ENCODE data around the gene A2ML1.
"Not testable (repeated sequence)": the region's sequence is repeated elsewhere in the genome, so short reads cannot be mapped to it uniquely, and the experiment has no call there.

The A2ML1 gene

DNA sequence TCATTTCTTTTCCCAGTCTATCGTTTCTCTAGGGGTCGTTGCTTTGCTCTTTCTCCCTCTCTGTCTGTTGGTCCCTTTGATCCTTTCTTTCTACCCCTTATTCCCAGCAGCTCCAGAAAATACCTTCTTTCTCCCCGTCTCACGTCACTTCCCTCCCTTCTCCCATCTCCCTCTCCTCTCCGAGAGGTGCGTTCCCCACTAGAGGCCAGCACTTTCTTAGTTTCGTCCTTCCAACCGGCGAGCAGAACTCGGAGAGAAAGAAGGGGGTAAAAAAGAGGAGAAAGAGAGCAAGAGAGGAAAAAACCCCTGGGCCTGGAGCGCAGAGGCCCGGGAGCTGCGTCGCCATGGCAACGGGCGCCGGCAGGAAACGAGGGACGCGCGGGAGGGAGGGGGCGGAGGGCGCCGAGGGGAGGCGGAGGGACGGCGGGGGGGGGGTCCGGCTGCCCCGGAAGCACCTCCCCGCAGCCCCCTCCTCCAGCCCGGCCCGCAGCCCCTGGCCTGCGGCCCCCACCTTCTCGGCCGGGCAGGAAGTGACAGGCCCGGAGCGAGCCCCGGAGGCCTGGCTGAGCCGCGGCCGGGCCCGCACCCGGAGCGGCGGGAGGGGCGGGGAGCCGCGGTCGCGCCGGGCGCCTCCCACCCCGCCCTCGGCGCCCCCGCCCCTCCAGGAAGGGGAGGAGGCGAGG, 91.8 kb downstream of the A2ML1 start, which contains the start of gene PHC1:
PHC1 (plus strand) TSS at position 477 of the 683 bp plus-strand sequence. CDS start 3,169 bp downstream, outside the sequence.
- H3K27me3 ChIP-seq (ENCODE audit: insufficient read depth, low read length, poor library complexity, severe bottlenecking); H3K9me3 ChIP-seq (ENCODE audit: insufficient read depth, low read depth, low read length); H3K9me2 ChIP-seq (replicated peaks; ENCODE audit: low read depth, low read length); H4K20me1 ChIP-seq (ENCODE audit: insufficient read depth, low read length, poor library complexity, severe bottlenecking); H3K36me3 ChIP-seq (ENCODE audit: insufficient read depth, low read length); H3F3A ChIP-seq (ENCODE audit: low read depth): not testable (repeated sequence)
- Histone ChIP-seq H3K4me2 (ENCODE audit: low read depth, low read length, poor library complexity, severe bottlenecking) (peak within 1 kb of the TSS; percentile 94), H3K79me2 (ENCODE audit: insufficient read depth, low read length) (peaks cover 22% of the 10 kb centered on the region), H3K4me1 (ENCODE audit: insufficient read depth, low read length, poor library complexity, severe bottlenecking) (peaks cover 50% of the 10 kb centered on the region), H3K4me3 (ENCODE audit: low read length, poor library complexity, severe bottlenecking) (peak within 1 kb of the TSS; percentile 95), H2AFZ (ENCODE audit: low read length) (peak within 1 kb of the TSS; percentile 89), H3K9ac (ENCODE audit: low read depth, low read length, poor library complexity, severe bottlenecking) (peak within 1 kb of the TSS; percentile 78)
- TF ChIP-seq, protein P1, sequence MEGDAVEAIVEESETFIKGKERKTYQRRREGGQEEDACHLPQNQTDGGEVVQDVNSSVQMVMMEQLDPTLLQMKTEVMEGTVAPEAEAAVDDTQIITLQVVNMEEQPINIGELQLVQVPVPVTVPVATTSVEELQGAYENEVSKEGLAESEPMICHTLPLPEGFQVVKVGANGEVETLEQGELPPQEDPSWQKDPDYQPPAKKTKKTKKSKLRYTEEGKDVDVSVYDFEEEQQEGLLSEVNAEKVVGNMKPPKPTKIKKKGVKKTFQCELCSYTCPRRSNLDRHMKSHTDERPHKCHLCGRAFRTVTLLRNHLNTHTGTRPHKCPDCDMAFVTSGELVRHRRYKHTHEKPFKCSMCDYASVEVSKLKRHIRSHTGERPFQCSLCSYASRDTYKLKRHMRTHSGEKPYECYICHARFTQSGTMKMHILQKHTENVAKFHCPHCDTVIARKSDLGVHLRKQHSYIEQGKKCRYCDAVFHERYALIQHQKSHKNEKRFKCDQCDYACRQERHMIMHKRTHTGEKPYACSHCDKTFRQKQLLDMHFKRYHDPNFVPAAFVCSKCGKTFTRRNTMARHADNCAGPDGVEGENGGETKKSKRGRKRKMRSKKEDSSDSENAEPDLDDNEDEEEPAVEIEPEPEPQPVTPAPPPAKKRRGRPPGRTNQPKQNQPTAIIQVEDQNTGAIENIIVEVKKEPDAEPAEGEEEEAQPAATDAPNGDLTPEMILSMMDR (conservative IDR thresholded peaks at IDR 0.05; ENCODE audit: low read length) = peak; percentile 43

DNA sequence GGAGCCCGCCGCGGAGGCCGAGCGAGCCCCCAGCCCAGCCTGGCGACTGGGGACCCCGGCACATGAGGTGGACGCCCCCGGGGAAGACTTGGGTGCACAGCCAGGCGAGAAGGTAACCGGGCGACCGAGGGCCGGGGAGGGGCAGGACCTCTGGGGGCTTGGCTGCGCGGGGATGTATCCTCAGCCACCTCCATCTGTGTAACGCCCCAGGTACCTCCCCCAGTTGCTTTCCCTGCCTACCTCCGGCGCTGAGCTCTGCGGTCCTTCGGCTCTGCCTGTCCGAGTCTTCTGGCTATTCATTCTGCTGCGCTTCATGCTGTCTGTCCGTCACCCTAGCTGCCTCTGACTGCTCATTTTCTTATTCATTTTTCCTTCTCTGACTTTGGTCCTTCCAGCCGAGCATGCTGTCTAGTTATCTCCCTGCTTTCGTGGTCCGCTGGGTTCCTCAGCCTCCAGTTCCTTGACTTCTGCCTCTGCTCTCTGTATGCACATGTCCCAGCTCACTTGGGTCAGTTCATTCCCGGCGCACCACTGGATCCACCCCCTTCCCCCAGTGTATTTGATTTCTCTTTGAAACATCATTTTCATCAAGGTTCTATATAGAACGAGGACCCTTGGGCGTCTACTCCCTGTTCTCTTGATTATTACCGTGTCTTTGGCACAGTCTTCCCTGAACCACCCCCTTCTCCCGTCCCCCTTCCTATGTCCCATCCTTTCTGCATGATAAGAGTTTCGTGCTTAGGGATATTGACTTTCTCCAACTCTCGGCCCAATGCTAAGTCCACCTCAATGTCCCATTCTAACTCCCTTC, 92.5 kb downstream of the A2ML1 start:
- Histone ChIP-seq H2AFZ (ENCODE audit: low read length) (peak overlapping the region; percentile 89), H3K9ac (ENCODE audit: low read depth, low read length, poor library complexity, severe bottlenecking) (peak overlapping the region; percentile 78), H3K9me2 (replicated peaks; ENCODE audit: low read depth, low read length) (no peaks in the 10 kb centered on the region), H3K27me3 (ENCODE audit: insufficient read depth, low read length, poor library complexity, severe bottlenecking) (no peaks in the 10 kb centered on the region), H3K4me1 (ENCODE audit: insufficient read depth, low read length, poor library complexity, severe bottlenecking) (peaks cover 50% of the 10 kb centered on the region), H3K4me3 (ENCODE audit: low read length, poor library complexity, severe bottlenecking) (peak overlapping the region; percentile 95), H3K4me2 (ENCODE audit: low read depth, low read length, poor library complexity, severe bottlenecking) (peak overlapping the region; percentile 94), H3K9me3 (ENCODE audit: insufficient read depth, low read depth, low read length) (no peaks in the 10 kb centered on the region), H4K20me1 (ENCODE audit: insufficient read depth, low read length, poor library complexity, severe bottlenecking) (peaks cover 4% of the 10 kb centered on the region), H3F3A (ENCODE audit: low read depth) (no peaks in the 10 kb centered on the region; the same call in 1 of the 2 replicates), H3K79me2 (ENCODE audit: insufficient read depth, low read length) (peaks cover 22% of the 10 kb centered on the region), H3K36me3 (ENCODE audit: insufficient read depth, low read length) (no peaks in the 10 kb centered on the region)
- no peak for TF ChIP-seq EZH2phosphoT487 (IDR thresholded peaks at IDR 0.05; ENCODE audit: borderline replicate concordance)
- TF ChIP-seq, protein P1 (conservative IDR thresholded peaks at IDR 0.05; ENCODE audit: low read length) = no peak

DNA sequence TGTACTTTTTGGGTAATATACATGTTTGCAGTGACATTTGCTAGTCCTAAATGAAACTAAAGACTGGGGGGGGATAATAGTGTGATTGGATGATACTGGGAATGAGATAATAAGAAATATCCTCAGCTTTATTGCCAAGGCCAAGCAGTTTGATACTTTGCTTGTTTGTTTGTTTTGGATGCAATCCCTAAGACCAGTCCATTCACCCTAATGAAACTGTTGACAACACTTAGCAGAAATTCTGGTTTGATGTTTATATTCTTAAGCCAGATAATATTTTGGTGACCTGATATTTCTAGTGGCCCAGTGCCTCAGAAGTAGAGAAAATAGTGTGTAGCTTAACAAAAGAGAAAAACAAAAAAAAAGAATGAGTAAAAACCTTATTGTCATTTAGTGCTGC, 93.7 kb downstream of the A2ML1 start:
- H3K9me3 ChIP-seq (ENCODE audit: insufficient read depth, low read depth, low read length) = no peaks in the 10 kb centered on the region
- peak overlapping the region; percentile 94 for H3K4me2 ChIP-seq (ENCODE audit: low read depth, low read length, poor library complexity, severe bottlenecking)
- H3K79me2 ChIP-seq (ENCODE audit: insufficient read depth, low read length) = peaks cover 22% of the 10 kb centered on the region
- peaks cover 50% of the 10 kb centered on the region for H3K4me1 ChIP-seq (ENCODE audit: insufficient read depth, low read length, poor library complexity, severe bottlenecking)
- H3K9ac ChIP-seq (ENCODE audit: low read depth, low read length, poor library complexity, severe bottlenecking) = peak overlapping the region; percentile 78
- H3K36me3 ChIP-seq (ENCODE audit: insufficient read depth, low read length) = no peaks in the 10 kb centered on the region; the same call in 1 of the 2 replicates
- peaks cover 4% of the 10 kb centered on the region for H4K20me1 ChIP-seq (ENCODE audit: insufficient read depth, low read length, poor library complexity, severe bottlenecking)
- H3F3A ChIP-seq (ENCODE audit: low read depth) = no peaks in the 10 kb centered on the region; the same call in 1 of the 2 replicates
- H3K27me3 ChIP-seq (ENCODE audit: insufficient read depth, low read length, poor library complexity, severe bottlenecking) = no peaks in the 10 kb centered on the region
- H3K4me3 ChIP-seq (ENCODE audit: low read length, poor library complexity, severe bottlenecking) = peak overlapping the region; percentile 95
- H3K9me2 ChIP-seq (replicated peaks; ENCODE audit: low read depth, low read length) = no peaks in the 10 kb centered on the region
- H2AFZ ChIP-seq (ENCODE audit: low read length) = no peak overlapping the region
- TF ChIP-seq, protein P1 (conservative IDR thresholded peaks at IDR 0.05; ENCODE audit: low read length) = no peak
- no peak for TF ChIP-seq EZH2phosphoT487 (IDR thresholded peaks at IDR 0.05; ENCODE audit: borderline replicate concordance)

Measured in Loucy (cell line).